ENCODE data around the gene CCDC34. TPM values are rescaled to one million over a fixed set of nuclear protein-coding genes. Genes with fewer than 3 reads are reported as not detected.

CCDC34 gene
- total and polyA plus RNA-seq, 4 donors = 1.1 to 10.5 (median 1.5) TPM

GRCh38 chr11:27373856-27374602, 11.0 kb upstream of the CCDC34 start:
- no peaks in the 10 kb centered on the region for H3K9me3 ChIP-seq (ENCODE audit: control insufficient read depth in 4 of 4, low read length in 3 of 4)
- H3K4me1 ChIP-seq (ENCODE audit: control insufficient read depth in 4 of 4, insufficient read depth in 4 of 4, low read length in 3 of 4) = peaks cover 7 to 35% (median 23%) of the 10 kb centered on the region in 4 donors
- peaks cover 0 to 10% (median 5%) of the 10 kb centered on the region in 4 donors for H3K36me3 ChIP-seq (ENCODE audit: control insufficient read depth in 4 of 4, insufficient read depth in 3 of 4, low read depth in 1 of 4, low read length in 3 of 4)
- DNase-seq (ENCODE audit: low spot score) = no peak
- peak overlapping the region; percentile 45 to 77 for H3K27ac ChIP-seq (ENCODE audit: low read depth in 1 of 2, low read length in 2 of 2)
- TF ChIP-seq, protein P1, sequence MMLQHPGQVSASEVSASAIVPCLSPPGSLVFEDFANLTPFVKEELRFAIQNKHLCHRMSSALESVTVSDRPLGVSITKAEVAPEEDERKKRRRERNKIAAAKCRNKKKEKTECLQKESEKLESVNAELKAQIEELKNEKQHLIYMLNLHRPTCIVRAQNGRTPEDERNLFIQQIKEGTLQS (IDR thresholded peaks at IDR 0.05) = peak; percentile 73
- peak; percentile 55 for TF ChIP-seq FOXA1 (IDR thresholded peaks at IDR 0.05)
- peak; percentile 61 to 69 for TF ChIP-seq RAD21 (IDR thresholded peaks at IDR 0.05)
- TF ChIP-seq, protein P2, sequence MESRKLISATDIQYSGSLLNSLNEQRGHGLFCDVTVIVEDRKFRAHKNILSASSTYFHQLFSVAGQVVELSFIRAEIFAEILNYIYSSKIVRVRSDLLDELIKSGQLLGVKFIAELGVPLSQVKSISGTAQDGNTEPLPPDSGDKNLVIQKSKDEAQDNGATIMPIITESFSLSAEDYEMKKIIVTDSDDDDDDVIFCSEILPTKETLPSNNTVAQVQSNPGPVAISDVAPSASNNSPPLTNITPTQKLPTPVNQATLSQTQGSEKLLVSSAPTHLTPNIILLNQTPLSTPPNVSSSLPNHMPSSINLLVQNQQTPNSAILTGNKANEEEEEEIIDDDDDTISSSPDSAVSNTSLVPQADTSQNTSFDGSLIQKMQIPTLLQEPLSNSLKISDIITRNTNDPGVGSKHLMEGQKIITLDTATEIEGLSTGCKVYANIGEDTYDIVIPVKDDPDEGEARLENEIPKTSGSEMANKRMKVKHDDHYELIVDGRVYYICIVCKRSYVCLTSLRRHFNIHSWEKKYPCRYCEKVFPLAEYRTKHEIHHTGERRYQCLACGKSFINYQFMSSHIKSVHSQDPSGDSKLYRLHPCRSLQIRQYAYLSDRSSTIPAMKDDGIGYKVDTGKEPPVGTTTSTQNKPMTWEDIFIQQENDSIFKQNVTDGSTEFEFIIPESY (IDR thresholded peaks at IDR 0.05) = peak; percentile 59
- TF ChIP-seq, protein P3, sequence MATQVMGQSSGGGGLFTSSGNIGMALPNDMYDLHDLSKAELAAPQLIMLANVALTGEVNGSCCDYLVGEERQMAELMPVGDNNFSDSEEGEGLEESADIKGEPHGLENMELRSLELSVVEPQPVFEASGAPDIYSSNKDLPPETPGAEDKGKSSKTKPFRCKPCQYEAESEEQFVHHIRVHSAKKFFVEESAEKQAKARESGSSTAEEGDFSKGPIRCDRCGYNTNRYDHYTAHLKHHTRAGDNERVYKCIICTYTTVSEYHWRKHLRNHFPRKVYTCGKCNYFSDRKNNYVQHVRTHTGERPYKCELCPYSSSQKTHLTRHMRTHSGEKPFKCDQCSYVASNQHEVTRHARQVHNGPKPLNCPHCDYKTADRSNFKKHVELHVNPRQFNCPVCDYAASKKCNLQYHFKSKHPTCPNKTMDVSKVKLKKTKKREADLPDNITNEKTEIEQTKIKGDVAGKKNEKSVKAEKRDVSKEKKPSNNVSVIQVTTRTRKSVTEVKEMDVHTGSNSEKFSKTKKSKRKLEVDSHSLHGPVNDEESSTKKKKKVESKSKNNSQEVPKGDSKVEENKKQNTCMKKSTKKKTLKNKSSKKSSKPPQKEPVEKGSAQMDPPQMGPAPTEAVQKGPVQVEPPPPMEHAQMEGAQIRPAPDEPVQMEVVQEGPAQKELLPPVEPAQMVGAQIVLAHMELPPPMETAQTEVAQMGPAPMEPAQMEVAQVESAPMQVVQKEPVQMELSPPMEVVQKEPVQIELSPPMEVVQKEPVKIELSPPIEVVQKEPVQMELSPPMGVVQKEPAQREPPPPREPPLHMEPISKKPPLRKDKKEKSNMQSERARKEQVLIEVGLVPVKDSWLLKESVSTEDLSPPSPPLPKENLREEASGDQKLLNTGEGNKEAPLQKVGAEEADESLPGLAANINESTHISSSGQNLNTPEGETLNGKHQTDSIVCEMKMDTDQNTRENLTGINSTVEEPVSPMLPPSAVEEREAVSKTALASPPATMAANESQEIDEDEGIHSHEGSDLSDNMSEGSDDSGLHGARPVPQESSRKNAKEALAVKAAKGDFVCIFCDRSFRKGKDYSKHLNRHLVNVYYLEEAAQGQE (IDR thresholded peaks at IDR 0.05) = peak; percentile 71
- TF ChIP-seq, protein P4, sequence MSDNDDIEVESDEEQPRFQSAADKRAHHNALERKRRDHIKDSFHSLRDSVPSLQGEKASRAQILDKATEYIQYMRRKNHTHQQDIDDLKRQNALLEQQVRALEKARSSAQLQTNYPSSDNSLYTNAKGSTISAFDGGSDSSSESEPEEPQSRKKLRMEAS (IDR thresholded peaks at IDR 0.05) = peak; percentile 45
- TF ChIP-seq YY1 (IDR thresholded peaks at IDR 0.05) = peak; percentile 60
- TF ChIP-seq NR2F2 (IDR thresholded peaks at IDR 0.05) = peak; percentile 33
- TF ChIP-seq HNF4G (IDR thresholded peaks at IDR 0.05) = peak; percentile 83
- TF ChIP-seq RXRA (IDR thresholded peaks at IDR 0.05) = peak; percentile 81 to 83
- peak; percentile 90 for TF ChIP-seq SP1 (IDR thresholded peaks at IDR 0.05)
- peak; percentile 94 to 95 for TF ChIP-seq HNF4A (conservative IDR thresholded peaks at IDR 0.05)
- TF ChIP-seq GABPA (IDR thresholded peaks at IDR 0.05 in 1 of 2, conservative IDR thresholded peaks at IDR 0.05 in 1 of 2) = peak in 1 of 2 donors; percentile 9
- peak; percentile 70 for TF ChIP-seq FOXA2 (IDR thresholded peaks at IDR 0.05)
- peak; percentile 62 to 72 for TF ChIP-seq JUND (IDR thresholded peaks at IDR 0.05)
- TF ChIP-seq EGR1 (IDR thresholded peaks at IDR 0.05; ENCODE audit: low read depth in 2 of 2) = no peak
- TF ChIP-seq CTCF (IDR thresholded peaks at IDR 0.05; ENCODE audit: low read depth, low read length, missing input control) = no peak
- TF ChIP-seq TAF1 (conservative IDR thresholded peaks at IDR 0.05) = no peak
- no peaks in the 10 kb centered on the region for H3K27me3 ChIP-seq (ENCODE audit: control insufficient read depth in 4 of 4, insufficient read depth in 4 of 4, low read length in 3 of 4)
- 39% methylated on average over 6 of the region's 6 CpGs for WGBS
- H3K9ac ChIP-seq (ENCODE audit: low read depth in 1 of 2, low read length in 2 of 2) = peak overlapping the region in 1 of 2 donors; percentile 47
- H3K4me3 ChIP-seq (ENCODE audit: low read depth in 1 of 3, low read length in 3 of 3) = no peak overlapping the region

All from liver (tissue), 9 donors.